ENCODE data around the gene WDR91.

WDR91 gene

GRCh38 chr7:135183478-135183877 lies 27.8 kb downstream of the WDR91 start:
- H3K4me2 ChIP-seq (ENCODE audit: insufficient read depth, low read length), result no peak overlapping the region
- no peak overlapping the region for H3K9ac ChIP-seq (ENCODE audit: low read depth, low read length)
- H3K79me2 ChIP-seq (ENCODE audit: insufficient read depth, low read length), result no peaks in the 10 kb centered on the region
- no peak overlapping the region for H2AFZ ChIP-seq (ENCODE audit: low read depth, low read length)
- no peaks in the 10 kb centered on the region for H3K27me3 ChIP-seq (ENCODE audit: insufficient read depth, low read length, poor library complexity)
- DNase-seq (no peak), ATAC-seq (ENCODE audit: insufficient read depth, low read depth) (no peak)
- H4K20me1 ChIP-seq (ENCODE audit: insufficient read depth, low read length), result no peaks in the 10 kb centered on the region
- peaks cover 24% of the 10 kb centered on the region for H3K9me3 ChIP-seq (ENCODE audit: insufficient read depth, low read length, severe bottlenecking)
- peaks cover 39% of the 10 kb centered on the region for H3K36me3 ChIP-seq (ENCODE audit: insufficient read depth, low read length)
- TF ChIP-seq, protein P1, sequence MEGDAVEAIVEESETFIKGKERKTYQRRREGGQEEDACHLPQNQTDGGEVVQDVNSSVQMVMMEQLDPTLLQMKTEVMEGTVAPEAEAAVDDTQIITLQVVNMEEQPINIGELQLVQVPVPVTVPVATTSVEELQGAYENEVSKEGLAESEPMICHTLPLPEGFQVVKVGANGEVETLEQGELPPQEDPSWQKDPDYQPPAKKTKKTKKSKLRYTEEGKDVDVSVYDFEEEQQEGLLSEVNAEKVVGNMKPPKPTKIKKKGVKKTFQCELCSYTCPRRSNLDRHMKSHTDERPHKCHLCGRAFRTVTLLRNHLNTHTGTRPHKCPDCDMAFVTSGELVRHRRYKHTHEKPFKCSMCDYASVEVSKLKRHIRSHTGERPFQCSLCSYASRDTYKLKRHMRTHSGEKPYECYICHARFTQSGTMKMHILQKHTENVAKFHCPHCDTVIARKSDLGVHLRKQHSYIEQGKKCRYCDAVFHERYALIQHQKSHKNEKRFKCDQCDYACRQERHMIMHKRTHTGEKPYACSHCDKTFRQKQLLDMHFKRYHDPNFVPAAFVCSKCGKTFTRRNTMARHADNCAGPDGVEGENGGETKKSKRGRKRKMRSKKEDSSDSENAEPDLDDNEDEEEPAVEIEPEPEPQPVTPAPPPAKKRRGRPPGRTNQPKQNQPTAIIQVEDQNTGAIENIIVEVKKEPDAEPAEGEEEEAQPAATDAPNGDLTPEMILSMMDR (IDR thresholded peaks at IDR 0.05; ENCODE audit: borderline replicate concordance, extremely low read depth, low read length, poor library complexity, severe bottlenecking), result no peak
- no peak for TF ChIP-seq EZH2 (IDR thresholded peaks at IDR 0.05; ENCODE audit: borderline replicate concordance, low read depth, low read length, severe bottlenecking)
- H3K4me3 ChIP-seq (ENCODE audit: low read depth in 1 of 2, low read length in 2 of 2), result no peak overlapping the region
- no peak overlapping the region for H3K27ac ChIP-seq (ENCODE audit: low read length)
- no peaks in the 10 kb centered on the region for H3K4me1 ChIP-seq (ENCODE audit: insufficient read depth, low read length)

- Histone ChIP-seq H3K36me3 (ENCODE audit: insufficient read depth, low read length) (peaks cover 28% of the 10 kb centered on the region), H3K9ac (ENCODE audit: low read depth, low read length) (no peak overlapping the region), H3K4me2 (ENCODE audit: insufficient read depth, low read length) (no peak overlapping the region), H3K4me3 (ENCODE audit: low read depth in 1 of 2, low read length in 2 of 2) (no peak overlapping the region), H3K79me2 (ENCODE audit: insufficient read depth, low read length) (no peaks in the 10 kb centered on the region), H2AFZ (ENCODE audit: low read depth, low read length) (no peak overlapping the region), H4K20me1 (ENCODE audit: insufficient read depth, low read length) (no peaks in the 10 kb centered on the region), H3K27ac (ENCODE audit: low read length) (no peak overlapping the region), H3K27me3 (ENCODE audit: insufficient read depth, low read length, poor library complexity) (no peaks in the 10 kb centered on the region), H3K9me3 (ENCODE audit: insufficient read depth, low read length, severe bottlenecking) (peaks cover 24% of the 10 kb centered on the region), H3K4me1 (ENCODE audit: insufficient read depth, low read length) (no peaks in the 10 kb centered on the region)
- no peak for TF ChIP-seq EZH2 (IDR thresholded peaks at IDR 0.05; ENCODE audit: borderline replicate concordance, low read depth, low read length, severe bottlenecking)
- TF ChIP-seq, protein P1 (IDR thresholded peaks at IDR 0.05; ENCODE audit: borderline replicate concordance, extremely low read depth, low read length, poor library complexity, severe bottlenecking), result no peak
- DNase-seq (no peak), ATAC-seq (ENCODE audit: insufficient read depth, low read depth) (no peak)
Measured at GRCh38 chr7:135181929-135182678, 29.2 kb downstream of the WDR91 start.

DNA sequence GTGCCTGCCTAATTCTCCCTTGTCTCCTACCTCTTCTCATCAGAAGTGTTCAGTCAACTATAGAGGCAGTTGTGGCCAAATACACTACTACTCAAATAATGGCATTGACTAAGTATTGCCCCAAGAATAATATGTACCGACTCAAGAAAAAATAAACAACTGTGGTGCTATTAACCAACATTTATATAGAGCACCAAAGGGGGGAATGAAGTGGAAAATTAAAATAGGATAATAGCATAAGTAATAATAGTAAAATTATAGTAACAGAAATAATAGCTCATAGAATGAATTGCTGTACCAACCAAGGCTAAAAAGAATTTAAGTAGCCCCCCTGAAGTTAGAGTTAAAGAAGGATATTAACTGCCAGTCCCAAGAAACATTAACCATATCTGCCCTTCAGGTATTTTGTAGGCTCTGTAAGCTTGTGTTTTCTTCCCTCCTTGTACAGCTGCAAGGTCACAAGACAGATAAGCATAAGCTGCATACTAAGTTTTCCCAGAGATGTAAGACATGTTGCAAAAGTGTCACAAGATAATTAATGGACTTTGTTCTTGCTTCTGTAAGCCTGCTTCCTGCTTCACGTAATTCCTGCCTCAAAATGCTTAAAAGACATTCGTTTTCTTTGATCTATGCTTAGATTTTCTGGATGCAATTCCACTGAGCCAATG lies 29.9 kb downstream of the WDR91 start:
- Histone ChIP-seq H3K4me2 (ENCODE audit: insufficient read depth, low read length) (no peak overlapping the region), H3K27me3 (ENCODE audit: insufficient read depth, low read length, poor library complexity) (no peaks in the 10 kb centered on the region), H3K79me2 (ENCODE audit: insufficient read depth, low read length) (no peaks in the 10 kb centered on the region), H4K20me1 (ENCODE audit: insufficient read depth, low read length) (no peaks in the 10 kb centered on the region), H3K4me3 (ENCODE audit: low read depth in 1 of 2, low read length in 2 of 2) (no peak overlapping the region), H3K4me1 (ENCODE audit: insufficient read depth, low read length) (no peaks in the 10 kb centered on the region), H3K27ac (ENCODE audit: low read length) (no peak overlapping the region), H2AFZ (ENCODE audit: low read depth, low read length) (no peak overlapping the region), H3K36me3 (ENCODE audit: insufficient read depth, low read length) (peaks cover 22% of the 10 kb centered on the region), H3K9me3 (ENCODE audit: insufficient read depth, low read length, severe bottlenecking) (peaks cover 24% of the 10 kb centered on the region), H3K9ac (ENCODE audit: low read depth, low read length) (no peak overlapping the region)
- no peak for ATAC-seq (ENCODE audit: insufficient read depth, low read depth)
- no peak for DNase-seq
- TF ChIP-seq, protein P1 (IDR thresholded peaks at IDR 0.05; ENCODE audit: borderline replicate concordance, extremely low read depth, low read length, poor library complexity, severe bottlenecking), result no peak
- TF ChIP-seq EZH2 (IDR thresholded peaks at IDR 0.05; ENCODE audit: borderline replicate concordance, low read depth, low read length, severe bottlenecking), result no peak
